SK-N-DZ (cell line): ENCODE results near the gene M6PR.
"Not testable (repeated sequence)": the region's sequence is repeated elsewhere in the genome, so short reads cannot be mapped to it uniquely, and the experiment has no call there.

Experiments
- DNase-seq: peaks from one replicate; pipeline ENCODE4 v3.0.0-alpha.2; 2015; ENCODE audit warnings: low spot score

The M6PR gene

GRCh38 chr12:8951744-8952143 is 2.3 kb upstream of the M6PR start:
- DNase-seq, result no peak

DNA sequence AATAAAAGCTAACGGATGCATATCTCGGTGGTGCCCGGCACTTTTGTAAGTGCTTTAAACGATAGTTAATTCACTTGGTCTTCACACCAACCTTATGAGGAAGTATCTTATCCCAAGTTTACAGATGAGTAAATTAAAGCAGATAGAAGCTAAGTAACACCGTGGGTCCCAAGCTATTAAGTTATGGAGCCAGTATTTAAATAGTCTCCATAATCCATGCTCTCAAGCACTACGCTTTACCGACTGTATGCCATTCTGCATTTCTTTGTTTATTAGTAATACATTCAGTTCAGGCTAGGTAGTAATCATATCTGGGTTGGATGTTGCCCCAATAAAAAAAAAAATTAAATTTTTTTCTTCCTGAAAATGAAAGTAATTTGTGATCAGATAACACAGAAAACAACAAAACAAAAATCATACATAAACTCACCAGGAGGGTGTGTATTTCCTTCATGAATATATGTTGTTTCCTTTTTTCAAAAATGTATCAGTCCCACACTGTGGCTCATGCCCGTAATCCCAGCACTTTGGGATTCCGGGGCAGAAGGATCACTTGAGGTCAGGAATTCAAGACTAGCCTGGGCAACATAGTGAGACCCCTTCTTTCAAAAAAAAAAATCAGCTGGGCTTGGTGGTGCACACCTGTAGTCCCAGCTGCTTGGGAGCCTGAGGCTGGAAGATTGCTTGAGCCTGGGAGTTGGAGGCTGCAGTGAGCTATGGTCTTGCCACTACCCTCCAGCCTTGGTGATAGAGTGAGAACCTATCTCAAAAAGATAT is 1.4 kb upstream of the M6PR start:
- no peak for DNase-seq

DNA sequence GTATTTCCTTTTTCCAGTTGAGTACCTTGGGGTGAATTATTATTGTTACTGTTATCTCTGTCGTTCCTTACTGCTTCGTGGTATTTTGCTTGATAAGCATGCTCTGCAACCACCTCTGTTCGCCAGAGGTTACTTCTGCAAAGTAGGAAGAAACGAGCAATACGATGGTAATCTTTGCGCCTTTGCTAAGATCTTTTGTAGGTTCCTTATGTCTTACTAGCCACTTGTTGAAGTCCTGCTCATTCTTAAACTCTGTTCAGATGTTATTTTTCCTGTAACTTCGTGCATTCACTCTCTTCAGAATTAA is 729 bp upstream of the M6PR start:
- no peak for DNase-seq

DNA sequence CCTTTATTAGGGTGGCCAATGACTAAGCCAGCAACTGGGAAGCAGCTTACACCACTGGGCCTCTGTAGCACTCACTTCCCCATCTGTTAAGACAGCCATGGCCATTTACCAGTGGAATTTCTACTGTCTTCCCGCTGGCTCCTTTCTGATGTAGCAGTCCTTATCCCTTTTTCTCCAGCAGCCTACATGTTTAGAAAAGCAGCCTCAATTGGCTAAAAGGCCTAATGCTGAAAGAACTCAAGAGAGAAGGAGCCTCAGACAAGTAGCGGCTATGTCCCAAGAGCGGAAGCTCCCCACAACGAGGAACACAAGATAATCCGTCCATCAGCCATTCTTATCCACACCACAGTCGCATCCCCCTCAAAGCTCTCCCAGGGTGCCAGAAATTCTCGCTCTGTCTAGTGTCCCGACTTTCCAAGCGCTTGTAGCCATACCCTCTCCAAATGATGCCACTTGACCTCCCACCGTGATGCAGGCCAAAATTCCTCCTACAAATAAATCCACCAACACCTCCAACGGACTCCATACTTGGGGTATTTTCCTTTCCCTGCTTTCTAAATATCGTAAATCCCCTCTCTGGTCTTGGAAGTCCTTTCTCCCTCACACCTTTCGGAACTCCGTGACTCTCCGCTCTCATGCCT is 624 bp downstream of the M6PR start:
- DNase-seq, result no peak

- no peak for DNase-seq
These were observed 1.7 kb downstream of the M6PR start for GRCh38 chr12:8947737-8948136.

- no peak for DNase-seq
These were observed 2.7 kb downstream of the M6PR start for GRCh38 chr12:8946733-8947132.

GRCh38 chr12:8943565-8944186 is 5.8 kb downstream of the M6PR start:
- no peak for DNase-seq

DNA sequence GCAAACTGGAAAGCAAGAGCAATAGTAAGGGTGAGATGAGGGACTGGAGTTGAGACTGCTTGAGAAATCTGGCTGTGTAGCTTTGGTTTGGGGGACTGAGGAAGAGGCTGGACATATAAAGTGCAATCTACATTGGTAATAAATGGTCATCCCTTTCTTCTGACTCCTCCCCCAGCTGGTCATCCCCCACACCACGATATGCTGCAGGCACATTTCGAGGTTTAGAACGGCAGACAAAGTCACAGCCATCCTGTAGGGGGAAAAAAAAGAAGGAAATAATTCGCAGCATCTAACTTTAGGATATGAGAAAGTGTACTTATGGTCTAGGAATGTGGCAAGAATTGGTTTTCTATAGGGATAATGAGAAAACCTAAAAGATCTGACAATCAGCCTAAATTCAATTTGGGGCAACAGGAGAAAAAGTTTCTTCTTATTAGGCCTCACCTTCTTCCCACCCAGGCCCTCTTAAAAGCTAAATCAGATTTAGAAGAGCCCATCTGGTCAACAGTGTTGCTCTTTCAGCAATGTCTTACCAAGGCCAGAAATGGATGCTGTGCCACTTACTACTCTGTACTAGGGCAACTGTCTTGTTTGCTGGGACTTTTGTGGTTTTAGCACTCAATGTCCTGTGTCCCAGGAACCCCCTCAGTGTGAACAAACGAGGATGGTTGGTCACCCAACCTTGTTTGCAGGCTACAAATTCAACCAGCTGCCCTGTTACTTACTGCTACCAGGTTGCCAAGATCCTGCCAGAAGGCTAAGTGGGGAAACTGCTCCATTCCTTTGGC is 7.6 kb downstream of the M6PR start:
- no peak for DNase-seq

DNA sequence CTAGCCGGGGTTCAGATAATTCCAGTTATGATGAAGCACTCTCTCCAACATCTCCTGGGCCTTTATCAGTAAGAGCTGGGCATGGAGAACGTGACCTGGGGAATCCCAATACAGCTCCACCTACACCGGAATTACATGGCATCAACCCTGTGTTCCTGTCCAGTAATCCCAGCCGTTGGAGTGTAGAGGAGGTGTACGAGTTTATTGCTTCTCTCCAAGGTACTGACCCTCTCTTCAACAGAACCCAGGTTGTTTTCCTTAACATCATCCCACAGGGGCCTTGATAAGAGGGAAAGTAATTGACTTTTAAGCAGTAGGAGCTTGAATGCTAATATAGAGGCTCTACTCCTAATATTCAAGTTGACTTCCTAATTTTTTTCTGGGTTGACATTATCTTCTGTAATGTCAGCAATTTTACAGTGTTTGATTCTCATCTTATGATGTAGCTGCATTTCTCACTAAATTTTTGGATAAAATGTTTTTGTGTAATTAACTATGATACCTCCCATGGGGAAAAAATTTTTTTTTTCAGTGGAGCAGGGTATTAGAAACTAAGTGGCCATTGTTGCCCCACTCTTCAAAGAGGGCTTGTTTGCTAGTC is 11.5 kb downstream of the M6PR start:
- not testable (repeated sequence) for DNase-seq

DNA sequence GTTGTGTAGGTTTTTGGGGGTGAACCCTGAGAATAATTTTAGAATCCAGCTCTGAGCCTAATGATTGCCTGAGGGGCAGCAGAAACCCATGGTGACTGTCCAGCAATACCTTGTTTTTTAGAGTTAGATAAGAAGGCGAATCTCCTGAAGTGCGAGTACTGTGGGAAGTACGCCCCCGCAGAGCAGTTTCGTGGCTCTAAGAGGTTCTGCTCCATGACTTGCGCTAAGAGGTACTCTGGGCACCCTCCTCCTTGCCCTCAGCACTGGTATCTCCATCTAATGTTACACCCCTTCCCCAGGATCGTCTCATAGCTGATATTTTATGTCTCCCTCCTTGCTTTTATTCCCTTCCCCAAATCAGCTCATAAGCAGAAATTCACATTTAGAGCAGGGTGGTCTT is 12.7 kb downstream of the M6PR start:
- DNase-seq, result no peak

DNA sequence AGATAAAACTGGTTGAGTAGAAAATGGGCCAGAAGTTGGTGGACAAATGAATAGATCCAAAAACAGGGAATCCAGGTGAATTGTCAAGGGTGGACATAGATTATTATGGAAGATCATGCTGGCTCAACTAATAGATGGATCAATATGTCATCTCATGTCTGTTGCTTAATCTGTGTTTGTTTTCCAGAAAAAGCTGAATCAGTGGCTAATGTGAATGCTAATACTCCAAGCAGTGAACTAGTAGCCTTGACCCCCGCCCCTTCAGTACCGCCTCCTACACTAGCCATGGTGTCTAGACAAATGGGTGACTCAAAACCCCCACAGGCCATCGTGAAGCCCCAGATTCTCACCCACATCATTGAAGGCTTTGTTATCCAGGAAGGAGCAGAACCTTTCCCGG is 15.4 kb downstream of the M6PR start:
- not testable (repeated sequence) for DNase-seq

DNA sequence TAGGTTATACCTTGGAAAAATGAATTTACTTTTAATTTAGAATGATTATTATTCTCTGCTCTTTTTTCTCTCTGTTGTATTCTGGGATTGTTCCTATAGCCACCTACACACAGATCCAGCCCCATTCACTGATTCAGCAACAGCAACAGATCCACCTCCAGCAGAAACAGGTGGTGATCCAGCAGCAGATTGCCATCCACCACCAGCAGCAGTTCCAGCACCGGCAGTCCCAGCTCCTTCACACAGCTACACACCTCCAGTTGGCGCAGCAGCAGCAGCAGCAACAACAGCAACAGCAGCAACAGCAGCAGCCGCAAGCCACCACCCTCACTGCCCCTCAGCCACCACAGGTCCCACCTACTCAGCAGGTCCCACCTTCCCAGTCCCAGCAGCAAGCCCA is 17.0 kb downstream of the M6PR start:
- DNase-seq, result not testable (repeated sequence)

DNA sequence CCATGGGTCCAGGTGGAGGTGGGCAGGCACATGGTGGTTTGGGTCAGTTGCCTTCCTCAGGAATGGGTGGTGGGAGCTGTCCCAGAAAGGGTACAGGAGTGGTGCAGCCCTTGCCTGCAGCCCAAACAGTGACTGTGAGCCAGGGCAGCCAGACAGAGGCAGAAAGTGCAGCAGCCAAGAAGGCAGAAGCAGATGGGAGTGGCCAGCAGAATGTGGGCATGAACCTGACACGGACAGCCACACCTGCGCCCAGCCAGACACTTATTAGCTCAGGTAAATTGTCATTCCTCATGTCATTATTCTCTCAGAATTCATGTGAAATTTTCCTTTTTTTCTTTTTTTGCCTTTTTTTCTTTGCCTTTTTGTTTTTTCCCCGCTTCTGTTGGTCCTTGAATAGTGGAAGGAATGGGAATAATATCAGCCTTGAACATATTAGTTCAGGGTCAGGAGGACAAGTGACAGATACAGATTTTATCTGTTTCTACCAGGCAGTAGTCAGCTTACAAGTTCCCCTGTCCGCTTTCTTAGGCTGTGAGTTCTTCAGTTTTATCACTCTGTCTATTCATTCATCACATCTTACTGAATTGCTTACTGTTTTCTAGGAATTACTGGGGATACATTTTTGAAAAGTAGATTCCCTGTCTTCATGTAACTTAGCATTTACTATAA is 18.7 kb downstream of the M6PR start:
- DNase-seq, result not testable (repeated sequence)

GRCh38 chr12:8922544-8922943 is 26.9 kb downstream of the M6PR start:
- no peak for DNase-seq

DNA sequence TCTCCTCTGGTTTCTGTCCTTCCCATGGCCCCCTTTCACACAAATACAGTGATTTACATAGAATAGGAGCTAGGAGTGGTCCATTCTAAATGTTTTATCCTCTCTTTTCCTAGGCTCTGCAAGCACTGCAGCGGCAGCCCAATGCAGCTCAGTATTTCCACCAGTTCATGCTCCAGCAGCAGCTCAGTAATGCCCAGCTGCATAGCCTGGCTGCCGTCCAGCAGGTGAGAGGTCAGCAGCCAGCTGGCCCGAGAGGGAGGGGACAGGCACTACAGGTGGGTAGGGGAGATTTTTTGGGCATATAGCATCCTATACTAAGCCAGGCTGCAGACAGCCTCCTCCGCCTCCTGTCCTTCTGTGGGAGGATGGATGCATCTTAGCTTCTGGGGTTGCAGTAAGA is 29.8 kb downstream of the M6PR start:
- not testable (repeated sequence) for DNase-seq

DNA sequence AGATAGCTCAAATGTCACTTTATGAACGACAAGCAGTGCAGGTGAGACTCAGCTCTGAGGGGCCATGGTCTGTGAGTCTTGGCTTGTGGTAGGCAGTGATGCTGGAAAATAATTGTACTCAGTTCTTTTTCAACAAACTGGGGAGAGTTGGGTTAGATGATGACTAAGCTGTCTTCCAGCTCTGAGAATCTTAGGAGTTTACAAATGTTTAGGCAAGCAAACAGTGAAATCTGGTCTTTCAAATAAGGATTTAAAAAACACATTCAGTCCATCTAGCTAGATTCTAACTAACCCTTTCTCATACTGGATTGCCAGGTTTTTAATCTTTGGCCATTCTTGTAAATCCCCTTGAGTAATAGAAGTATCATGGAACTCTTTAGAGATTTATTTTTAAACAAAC is 31.7 kb downstream of the M6PR start:
- DNase-seq, result no peak

DNA sequence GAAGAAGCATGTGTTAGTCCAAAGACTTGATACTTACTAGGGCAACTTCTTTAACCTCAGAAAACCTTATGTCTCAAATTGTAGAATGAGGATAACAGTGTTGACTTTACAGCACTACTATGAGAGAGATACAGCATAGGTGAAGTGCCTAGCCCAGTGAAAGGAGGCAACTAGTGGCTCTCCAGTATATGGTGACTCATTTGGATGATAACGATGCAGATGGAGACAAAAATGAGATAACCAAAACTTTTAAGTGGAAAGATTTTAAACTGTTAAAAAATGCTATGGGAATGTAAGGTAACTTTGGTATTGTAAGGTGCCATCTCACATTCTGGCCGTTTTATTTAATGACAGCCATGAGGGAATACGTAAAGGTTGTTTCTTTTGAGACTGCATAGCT is 32.4 kb downstream of the M6PR start:
- no peak for DNase-seq

- DNase-seq, result no peak
These were observed 33.3 kb downstream of the M6PR start for GRCh38 chr12:8916154-8916553.

DNA sequence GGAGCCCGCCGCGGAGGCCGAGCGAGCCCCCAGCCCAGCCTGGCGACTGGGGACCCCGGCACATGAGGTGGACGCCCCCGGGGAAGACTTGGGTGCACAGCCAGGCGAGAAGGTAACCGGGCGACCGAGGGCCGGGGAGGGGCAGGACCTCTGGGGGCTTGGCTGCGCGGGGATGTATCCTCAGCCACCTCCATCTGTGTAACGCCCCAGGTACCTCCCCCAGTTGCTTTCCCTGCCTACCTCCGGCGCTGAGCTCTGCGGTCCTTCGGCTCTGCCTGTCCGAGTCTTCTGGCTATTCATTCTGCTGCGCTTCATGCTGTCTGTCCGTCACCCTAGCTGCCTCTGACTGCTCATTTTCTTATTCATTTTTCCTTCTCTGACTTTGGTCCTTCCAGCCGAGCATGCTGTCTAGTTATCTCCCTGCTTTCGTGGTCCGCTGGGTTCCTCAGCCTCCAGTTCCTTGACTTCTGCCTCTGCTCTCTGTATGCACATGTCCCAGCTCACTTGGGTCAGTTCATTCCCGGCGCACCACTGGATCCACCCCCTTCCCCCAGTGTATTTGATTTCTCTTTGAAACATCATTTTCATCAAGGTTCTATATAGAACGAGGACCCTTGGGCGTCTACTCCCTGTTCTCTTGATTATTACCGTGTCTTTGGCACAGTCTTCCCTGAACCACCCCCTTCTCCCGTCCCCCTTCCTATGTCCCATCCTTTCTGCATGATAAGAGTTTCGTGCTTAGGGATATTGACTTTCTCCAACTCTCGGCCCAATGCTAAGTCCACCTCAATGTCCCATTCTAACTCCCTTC is 34.5 kb downstream of the M6PR start:
- peak; percentile 67 for DNase-seq

- DNase-seq, result peak; percentile 90
These were observed 35.3 kb downstream of the M6PR start, which contains the start of gene PHC1 for GRCh38 chr12:8914033-8914715. TSS of gene PHC1 (plus strand) at chr12:8914509. CDS start at chr12:8917678, 3,169 bp downstream.
